ENCODE results near the gene TMTC4.

GRCh38 chr13:100675661-100676129 is 1.1 kb upstream of the TMTC4 start:
- TF ChIP-seq POLR2A (IDR thresholded peaks at IDR 0.05) (no peak), CTCF (IDR thresholded peaks at IDR 0.05) (no peak)
